ENCODE results near the gene KRT17. TPM values are rescaled to one million over a fixed set of nuclear protein-coding genes. Genes with fewer than 3 reads are reported as not detected.

Gene KRT17
- total RNA-seq, 4 donors from 2014 or later, result 0.70 to 12.6 TPM; not detected in 2

DNA sequence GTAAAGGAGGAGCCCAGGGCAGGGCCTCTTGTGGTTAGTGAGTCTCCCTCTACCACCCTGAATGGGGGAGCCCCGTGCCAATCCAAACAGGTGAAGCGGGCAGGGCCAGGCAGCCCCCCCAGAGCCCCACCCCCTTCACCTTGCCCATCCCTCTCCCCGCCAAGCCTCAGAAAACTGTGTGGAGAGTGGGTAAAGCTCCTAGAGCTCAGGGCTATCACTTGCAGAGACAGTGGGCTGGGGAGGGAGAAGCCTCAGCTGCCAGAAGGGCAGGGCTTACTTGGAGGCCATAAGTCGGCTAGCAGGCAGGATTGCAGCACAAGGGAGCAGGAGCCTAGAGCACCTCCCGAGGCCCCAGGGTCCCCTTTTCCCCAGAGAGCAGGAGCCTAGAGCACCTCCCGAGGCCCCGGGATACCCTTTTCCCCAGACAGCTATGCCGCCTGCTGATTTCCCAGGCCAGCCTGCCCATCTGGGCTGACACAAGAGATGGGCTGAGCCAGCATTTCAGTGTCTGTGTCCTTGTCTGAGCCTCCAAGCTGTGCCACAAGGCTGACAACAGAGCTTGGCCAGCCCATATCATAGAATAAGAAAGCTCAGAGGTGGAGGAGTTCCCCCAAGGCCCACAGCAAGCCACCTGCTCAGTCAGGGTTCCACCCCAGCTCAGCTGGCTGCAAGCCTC is 30.9 kb downstream of the KRT17 start:
- no peaks in the 10 kb centered on the region for H3K27me3 ChIP-seq
- no peak overlapping the region for H3K27ac ChIP-seq
- H3K36me3 ChIP-seq, result no peaks in the 10 kb centered on the region
- intact Hi-C loops (cut with DNase I; ENCODE audit: low total_unique reads), result no loop called here
- H3K4me1 ChIP-seq, result no peaks in the 10 kb centered on the region
- no peak for DNase-seq
- H3K9me3 ChIP-seq, result no peaks in the 10 kb centered on the region
- TF ChIP-seq, protein P1, sequence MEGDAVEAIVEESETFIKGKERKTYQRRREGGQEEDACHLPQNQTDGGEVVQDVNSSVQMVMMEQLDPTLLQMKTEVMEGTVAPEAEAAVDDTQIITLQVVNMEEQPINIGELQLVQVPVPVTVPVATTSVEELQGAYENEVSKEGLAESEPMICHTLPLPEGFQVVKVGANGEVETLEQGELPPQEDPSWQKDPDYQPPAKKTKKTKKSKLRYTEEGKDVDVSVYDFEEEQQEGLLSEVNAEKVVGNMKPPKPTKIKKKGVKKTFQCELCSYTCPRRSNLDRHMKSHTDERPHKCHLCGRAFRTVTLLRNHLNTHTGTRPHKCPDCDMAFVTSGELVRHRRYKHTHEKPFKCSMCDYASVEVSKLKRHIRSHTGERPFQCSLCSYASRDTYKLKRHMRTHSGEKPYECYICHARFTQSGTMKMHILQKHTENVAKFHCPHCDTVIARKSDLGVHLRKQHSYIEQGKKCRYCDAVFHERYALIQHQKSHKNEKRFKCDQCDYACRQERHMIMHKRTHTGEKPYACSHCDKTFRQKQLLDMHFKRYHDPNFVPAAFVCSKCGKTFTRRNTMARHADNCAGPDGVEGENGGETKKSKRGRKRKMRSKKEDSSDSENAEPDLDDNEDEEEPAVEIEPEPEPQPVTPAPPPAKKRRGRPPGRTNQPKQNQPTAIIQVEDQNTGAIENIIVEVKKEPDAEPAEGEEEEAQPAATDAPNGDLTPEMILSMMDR (IDR thresholded peaks at IDR 0.05), result no peak
- no peak for TF ChIP-seq POLR2A (IDR thresholded peaks at IDR 0.05)
- H3K4me3 ChIP-seq, result no peak overlapping the region

DNA sequence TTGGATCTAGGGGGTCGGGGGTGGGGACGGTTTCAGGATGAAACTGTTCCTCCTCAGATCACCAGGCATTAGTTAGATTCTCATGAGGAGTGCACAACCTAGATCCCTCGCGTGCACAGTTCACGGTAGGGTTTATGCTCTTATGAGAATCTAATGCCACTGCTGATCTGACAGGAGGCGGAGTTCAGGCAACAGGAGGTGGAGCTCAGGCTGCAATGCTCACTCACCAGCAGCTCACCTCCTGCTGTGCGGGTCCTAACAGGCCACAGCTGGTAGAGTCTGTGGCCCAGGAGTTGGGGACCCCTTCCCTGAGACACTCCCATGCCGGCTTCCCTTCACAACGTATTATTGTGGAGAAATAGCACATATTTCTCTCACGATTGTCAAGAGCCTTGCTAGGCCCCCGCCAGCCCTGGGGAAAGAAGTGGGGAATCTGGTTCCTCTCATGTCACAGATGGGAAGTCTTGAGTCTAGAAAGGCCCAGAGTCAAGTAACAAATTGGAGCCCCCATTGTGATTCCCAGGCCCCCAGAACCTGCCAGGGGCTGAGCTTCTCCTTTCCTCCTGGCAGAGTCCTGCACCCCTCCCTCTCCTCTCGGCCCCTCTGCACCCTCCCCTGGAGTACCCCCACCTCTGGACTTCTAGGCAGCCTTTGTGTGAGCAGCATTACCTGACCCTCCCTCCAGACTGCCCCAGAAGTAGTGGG is 31.6 kb downstream of the KRT17 start:
- no peak overlapping the region for H3K27ac ChIP-seq
- H3K27me3 ChIP-seq, result no peaks in the 10 kb centered on the region
- no peaks in the 10 kb centered on the region for H3K36me3 ChIP-seq
- intact Hi-C loops (cut with DNase I; ENCODE audit: low total_unique reads), result no loop called here
- no peaks in the 10 kb centered on the region for H3K4me1 ChIP-seq
- no peaks in the 10 kb centered on the region for H3K9me3 ChIP-seq
- no peak for DNase-seq
- H3K4me3 ChIP-seq, result no peak overlapping the region
- no peak for TF ChIP-seq POLR2A (IDR thresholded peaks at IDR 0.05)
- TF ChIP-seq, protein P1 (IDR thresholded peaks at IDR 0.05), result no peak

DNA sequence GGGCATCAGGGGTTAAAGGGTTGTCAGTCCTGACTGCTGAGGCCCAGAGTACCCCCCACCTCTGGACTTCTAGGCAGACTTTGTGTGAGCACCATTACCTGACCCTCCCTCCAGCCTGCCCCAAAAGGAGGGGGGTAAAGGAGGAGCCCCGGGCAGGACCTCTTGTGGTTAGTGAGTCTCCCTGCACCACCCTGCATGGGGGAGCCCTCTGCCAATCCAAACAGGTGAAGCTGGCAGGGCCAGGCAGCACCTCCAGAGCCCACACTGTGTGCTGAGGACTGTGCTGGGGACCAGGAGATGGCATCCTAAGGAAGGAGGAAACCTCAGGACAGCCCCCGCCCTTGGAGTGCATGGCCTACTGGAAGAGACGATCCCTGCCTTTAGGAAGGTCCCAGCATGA is 35.1 kb downstream of the KRT17 start:
- Histone ChIP-seq H3K4me1 (no peaks in the 10 kb centered on the region), H3K27ac (no peak overlapping the region), H3K36me3 (no peaks in the 10 kb centered on the region), H3K27me3 (no peaks in the 10 kb centered on the region), H3K4me3 (no peak overlapping the region), H3K9me3 (no peaks in the 10 kb centered on the region)
- TF ChIP-seq POLR2A (IDR thresholded peaks at IDR 0.05), result no peak
- TF ChIP-seq, protein P1 (IDR thresholded peaks at IDR 0.05), result no peak
- DNase-seq, result no peak
- intact Hi-C loops (cut with DNase I; ENCODE audit: low total_unique reads), result no loop called here

DNA sequence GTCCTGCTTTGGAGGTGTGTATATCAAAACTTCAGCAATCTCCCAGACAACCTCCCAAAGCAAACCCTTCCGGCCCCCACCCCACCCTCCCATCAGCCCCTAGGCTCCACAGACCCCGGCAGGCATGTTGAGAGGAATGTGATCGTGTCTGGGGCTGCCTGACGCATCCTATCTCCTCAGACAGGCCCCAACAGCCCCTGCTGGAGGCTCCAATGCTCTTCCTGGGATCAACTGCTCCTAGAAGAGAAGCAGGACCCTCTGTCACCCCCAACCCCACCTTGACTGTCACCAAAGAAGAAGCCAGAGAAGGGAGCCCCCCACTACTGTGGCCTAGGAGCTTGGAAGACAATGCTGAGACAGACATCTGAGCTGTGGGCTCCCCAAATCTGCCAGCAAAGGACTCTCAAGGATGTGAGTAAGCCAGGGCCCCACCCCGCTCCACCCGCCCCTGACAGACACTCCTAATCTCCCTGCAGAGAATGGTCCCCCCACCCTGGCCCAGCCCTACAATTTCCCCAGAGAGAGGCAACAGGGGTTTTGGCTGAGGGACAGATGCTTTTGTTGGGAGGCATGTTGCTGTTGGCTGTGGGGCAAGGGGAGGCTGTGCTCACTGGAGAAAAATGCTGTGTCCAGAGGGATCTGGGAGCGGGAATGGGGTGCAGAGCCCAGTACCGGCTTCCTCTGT is 36.1 kb downstream of the KRT17 start:
- H3K4me1 ChIP-seq, result no peaks in the 10 kb centered on the region
- H3K27me3 ChIP-seq, result no peaks in the 10 kb centered on the region
- no peak overlapping the region for H3K4me3 ChIP-seq
- no peak overlapping the region for H3K27ac ChIP-seq
- TF ChIP-seq, protein P1 (IDR thresholded peaks at IDR 0.05), result no peak
- TF ChIP-seq POLR2A (IDR thresholded peaks at IDR 0.05), result no peak
- no peaks in the 10 kb centered on the region for H3K36me3 ChIP-seq
- H3K9me3 ChIP-seq, result no peaks in the 10 kb centered on the region
- intact Hi-C loops (cut with DNase I; ENCODE audit: low total_unique reads), result no loop called here
- no peak for DNase-seq
